Measurements from ENCODE around the gene FAM13C.

The FAM13C gene

DNA sequence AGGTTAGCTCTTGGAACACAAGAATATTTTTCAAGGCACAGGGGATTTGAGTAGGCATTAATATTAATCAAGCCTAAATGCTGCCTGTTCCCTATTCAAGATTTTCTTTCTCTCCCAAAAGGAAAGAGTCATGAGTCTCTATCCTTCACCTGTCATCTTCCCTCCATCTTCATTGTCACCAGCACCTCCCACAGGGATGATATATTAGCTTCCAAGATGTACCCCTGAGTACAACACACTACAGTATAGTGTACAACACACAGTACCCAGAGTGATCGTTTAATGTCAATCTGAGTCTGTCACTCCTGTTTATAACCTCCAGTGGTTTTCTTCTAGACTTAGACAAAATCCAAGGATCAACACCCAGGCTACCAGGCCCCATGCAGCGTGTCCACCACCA lies 50.1 kb downstream of the FAM13C start:
- no peak for DNase-seq

DNA sequence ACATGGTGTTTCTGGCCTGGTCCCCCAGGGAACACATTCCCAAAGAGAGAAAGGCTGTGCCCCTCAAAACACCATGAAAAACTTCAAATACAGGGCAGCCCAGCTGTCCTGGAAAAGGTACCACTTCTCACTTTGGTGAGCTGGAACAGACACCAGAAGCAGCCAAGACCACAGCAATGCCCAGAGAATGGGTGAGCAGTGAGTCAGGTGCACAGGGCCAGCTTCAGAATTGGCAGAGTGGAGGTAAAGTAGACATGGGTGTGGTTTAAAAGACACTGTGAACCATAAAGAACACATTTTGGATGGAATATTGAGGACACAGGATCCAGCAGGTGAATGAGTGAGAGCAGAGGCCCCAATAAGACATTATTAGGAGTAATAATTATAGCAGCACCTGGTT lies 51.3 kb downstream of the FAM13C start:
- no peak for DNase-seq

DNA sequence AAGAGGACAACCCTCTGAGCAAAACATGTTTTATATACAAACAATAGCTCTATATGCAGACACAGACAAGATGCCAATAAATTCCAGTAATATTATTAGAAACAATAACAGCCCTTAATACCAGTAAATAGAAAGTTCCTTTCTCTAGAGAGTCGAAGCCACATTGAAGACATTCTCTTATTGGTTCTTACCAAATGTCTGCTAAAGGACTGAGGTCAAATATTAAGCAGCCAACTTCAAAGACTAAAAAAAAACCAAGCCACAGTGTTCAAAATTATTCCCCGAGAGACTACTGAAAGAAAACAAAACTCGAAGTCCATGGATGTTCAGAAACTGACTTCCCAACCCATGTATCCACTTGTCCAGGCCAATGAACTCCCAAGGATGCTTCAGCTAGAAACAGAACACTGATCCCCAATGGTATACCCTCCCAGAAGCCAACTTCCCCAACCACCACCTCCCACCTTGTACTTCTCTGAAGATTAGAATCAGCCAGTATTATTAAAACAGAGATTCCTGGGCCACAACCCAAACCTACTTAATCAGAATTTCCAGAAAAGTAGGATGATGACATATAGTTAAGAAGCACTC lies 51.9 kb downstream of the FAM13C start:
- DNase-seq: no peak

DNA sequence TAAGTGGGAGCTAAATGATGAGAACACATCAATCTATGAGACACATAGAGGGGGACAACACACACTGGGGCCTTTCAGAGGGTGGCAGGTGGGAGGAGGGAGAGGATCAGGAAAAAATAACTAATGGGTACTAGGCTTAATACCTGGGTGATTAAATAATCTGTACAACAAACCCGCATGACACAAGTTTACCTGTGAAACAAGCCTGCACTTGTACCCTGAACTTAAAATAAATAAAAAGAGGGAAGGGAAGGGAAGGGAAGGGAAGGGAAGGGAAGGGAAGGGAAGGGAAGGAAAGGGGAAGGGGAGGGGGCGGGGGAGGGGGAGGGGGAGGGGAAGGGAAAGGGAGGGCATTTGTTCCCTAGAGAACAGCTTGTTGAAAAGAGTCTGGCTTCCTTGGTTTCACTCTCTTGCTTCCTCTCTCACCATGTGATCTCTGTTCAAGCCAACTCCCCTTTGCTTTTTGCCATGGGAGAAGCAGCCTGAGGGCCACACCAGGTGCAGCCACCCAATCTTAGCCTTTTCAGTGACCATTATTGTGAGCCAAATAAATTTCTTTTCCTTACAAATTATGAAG lies 57.7 kb downstream of the FAM13C start:
- no peak for DNase-seq

DNA sequence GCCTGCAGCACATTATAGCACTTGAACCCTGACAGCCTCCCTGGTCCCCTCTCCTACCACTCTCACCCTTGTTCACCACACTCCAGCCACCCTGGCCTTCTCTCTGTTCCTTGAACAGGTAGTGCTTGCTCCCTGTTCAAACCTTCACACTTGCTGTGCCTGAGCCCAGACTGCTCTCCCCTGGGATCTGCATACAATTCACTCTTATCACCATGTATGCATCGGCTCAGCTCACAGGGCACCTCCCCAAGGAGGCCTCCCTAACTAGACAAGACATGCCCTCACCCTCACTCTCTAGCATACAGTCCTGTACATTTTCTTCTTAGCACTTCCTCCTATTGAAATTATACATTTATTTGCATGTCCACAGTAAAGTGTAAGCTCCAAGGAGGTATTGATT lies 59.3 kb downstream of the FAM13C start:
- no peak for DNase-seq

DNA sequence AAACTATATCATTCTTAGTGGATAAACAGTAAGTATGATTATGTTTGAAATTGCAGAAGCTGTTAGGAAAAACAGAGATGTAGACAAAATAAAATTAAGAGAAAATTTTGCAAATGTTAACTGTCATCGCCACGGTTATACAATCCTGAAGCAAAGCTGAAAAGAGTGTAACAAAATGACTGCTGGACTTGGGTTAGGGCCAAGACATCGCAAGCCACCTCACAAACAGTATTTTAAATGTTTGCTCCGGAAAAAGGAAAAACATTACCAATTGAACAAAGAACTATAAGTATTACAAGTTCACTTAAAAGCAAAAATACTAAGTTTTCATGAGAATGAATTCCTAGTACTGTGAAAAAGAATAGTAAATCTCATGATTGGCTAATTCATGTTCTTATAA lies 60.0 kb downstream of the FAM13C start:
- no peak for DNase-seq

DNA sequence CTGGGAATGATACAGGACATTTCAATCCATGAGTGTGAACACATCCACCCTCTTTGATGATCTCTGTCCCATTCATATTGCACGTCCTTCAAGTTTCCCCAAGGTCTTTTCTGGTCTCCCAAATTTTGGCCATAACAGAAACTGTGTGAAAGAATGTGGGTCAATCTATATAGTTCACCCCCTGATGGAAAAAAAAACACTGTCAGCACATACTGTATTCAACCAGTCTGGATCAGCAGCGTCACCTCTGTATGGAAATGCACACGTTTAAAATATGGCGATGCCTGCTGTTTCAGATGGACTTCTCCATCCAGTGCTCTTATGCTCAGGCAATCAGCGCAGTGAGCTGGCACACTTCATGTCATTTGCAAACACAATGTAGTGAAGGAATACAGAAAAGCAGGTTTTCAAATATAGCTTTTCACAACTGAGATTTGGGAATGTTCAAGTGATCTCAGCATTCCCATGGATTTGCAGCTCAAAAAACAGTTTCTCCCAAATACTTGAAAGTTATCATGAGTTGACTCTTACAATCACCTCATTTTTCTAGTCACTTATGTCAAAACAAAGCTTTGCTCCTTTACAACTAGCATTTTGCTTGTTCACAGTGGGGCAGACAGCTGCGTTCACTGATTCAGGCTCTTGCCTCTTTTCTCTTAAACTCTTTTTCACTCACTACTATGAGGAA lies 61.1 kb downstream of the FAM13C start:
- DNase-seq: no peak

DNA sequence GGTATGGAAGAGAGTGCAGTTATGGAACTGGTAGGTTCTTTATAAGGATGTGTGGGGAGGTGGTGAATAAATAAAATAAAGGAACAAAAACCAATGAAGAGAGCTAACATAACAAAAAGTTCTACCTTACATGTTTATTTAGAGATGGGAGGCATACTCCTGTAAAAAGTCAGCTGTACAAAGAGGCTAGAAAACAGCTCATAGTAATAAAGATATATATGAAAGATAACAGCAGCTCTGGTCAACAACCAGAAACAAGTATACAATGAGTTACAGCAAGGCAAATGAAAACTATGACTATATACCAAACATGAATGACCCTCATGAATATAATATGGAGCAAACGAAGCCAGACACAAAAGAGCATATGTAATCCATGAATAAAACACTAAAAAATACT lies 62.0 kb downstream of the FAM13C start:
- no peak for DNase-seq

DNA sequence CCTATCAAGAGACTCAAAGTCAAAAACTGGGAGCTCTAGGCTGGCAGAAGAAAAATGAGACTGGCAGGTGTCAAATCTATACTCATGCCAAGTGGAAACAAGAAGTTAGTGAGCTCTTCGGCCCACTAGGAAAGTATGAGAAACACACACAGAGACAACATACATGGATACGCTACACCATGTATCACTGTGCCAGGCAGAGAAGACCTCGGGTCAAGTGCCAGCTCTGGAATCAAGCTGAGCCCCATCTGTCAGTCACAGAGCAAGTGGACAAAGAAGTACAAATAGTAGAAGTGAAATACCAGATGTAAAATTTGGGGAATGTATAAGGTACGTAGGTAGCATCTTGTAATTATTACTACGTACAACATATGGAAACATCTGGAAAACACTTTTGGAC lies 62.4 kb downstream of the FAM13C start:
- no peak for DNase-seq

DNA sequence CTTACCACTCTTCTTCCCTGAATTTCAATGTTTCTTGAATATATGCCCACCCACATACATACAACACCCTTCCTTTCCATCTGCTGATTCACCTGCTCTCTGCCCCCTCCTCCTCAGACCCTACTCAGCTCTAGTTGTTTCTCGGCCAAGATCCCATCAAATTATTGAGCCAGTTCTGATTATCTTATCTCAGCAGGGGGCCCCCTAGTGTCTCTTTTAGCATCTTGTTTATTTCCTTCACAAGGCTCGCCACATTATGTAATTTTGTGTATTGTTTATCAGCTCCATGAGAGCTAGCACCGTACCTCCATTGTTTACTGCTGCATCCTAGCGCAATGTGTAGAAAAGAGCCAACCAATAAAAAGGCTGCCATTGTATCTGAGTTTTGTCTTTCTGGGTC lies 71.9 kb downstream of the FAM13C start:
- DNase-seq: no peak

DNA sequence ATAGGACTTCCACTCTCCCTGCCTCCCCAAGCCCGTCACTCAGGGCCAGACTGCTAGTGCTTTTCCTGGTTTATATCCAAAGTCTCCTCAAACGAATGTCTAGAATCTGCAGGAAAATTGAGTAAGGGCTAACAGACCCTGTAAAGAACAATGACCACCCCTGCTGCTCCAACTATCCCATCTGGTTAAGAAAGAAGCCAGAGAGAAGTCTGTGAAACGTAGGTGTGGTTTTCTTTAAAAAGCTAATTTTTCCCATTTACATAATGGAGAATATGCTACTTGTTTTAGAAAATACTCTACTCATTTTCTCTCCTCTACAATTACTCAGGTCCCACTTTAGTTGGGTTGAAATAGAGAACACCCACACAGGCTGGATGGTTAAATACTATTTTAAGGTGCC lies 72.5 kb downstream of the FAM13C start:
- DNase-seq: no peak

DNA sequence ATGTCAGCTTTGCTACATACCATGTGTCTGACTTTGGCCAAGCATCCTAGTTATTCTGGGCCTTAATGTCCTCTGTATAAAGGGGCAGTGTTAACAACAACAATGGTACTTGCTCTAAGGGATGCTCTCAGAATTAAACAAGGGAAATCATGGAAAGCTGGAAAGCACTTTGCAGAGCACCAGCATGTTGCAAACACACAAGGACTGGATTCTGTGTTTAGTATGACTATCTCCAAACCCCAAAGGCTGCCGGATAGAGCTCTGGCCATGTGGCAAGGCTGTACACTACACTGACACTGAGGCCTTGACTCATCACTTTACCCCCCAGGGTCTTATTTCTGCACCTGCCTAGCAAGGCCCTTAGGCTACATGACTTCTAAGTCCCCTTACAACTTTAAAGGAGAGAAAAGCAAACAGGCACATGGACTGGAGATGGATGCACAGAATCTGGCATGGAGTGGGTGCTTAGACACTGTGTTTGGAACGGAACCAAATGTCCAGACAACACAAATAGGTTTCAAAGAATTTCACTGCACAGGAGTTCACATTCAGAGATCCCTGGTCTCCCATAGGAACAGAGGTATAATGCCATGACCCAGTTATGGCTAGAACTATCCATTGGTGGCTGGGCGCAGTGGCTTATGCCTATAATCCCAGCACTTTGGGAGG lies 74.6 kb downstream of the FAM13C start:
- no peak for DNase-seq

DNA sequence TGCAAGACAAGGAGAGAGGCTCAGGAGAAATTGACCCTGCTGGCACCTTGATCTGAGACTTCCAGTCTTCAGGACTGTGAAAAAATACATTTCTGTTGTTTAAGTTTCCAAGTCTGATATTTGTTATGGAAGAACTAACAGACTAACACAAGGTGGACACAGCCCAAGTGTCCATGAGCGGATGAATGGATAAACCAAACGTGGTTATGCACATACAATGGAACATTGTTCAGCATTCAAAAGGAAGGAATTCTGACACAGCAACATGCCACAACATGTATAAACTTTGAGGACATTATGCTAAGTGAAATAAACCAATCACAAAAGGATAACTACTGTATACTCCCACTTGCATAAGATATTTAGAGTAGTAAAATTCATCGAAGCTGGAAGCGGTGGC lies 76.5 kb downstream of the FAM13C start:
- DNase-seq: no peak

DNA sequence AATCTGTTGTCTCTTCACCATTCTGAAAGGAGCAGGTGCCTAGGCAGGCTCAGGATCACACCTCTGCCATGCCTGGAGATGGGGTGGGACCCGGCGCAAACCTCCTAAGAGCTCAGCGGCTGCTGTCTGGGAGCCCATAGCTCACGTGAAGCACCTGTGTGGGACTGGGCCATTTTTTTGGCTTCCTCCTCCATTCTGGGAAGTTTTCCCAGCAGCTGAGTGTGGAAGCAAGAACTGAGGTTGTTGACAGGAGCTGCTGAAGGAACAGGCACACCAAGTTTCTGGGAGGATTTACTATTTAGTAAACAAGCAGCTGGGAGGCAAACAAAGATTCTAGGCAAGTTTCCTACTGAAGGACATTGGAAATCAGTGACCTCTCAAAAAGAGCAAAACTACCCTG lies 77.3 kb downstream of the FAM13C start:
- no peak for DNase-seq

DNA sequence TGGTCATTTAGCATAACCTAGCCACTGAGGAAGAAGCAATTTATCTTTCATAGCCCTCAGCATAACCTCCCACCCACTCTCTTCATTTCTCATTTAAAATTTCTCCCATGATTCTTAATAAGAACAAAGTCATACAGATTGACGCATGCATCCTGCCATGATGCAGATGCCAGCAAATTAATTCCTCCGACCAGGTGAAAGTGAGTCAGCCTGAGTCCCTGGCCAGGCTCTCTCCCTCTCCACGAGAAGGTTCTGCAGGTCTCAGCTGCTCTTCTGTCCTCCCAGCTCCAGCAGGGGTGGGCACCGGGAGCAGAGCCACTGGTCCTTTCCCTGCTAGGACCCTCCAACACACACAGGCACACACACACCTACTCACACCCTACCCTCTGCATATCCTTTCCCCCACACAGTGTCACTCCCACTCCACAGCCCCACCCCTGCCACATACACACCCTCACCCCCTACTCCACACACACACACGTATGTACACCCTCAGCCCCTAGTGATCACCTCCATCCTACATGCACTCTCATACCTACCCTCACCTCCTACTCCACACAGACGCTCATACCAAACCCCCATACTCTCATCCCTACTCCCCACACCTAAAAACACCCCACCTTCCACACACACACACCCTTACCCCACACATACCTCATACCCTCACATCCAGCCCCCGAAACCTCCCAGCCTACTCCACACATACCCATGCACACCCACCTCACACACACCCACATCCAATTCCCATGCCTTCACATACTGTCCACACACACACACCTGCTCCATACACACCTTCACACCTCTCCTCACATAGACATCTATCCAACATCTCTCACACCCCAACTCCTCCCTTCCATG lies 78.0 kb downstream of the FAM13C start:
- DNase-seq: no peak

DNA sequence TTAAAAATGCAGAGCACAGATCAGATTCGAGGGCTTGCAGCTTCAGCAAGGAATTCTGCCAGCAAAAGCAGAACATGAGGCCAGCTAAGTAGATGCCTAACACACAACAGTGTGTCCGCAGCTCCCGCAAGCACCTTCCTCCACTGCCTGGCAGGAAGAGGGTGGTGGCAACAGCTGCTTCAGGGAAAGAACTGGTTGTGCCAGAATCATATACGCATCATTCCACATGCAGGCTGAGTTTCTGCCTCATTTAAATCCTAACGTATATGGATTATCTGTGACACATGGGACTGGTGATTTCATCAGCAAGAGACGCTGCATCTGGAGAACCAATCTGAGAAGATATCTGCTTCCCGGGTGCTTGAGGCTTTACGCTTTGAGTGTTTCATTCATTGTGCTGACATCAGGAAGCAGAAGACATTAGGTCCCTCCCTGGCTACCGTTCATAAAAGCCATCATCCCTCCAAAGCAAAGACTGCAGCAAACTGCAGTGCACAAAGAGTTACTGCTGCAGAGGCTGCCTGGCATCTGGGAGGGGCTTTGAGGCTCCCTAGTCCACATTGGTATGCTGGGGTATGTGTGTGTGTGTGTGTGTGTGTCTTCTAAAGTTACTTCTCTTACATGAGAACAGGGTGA lies 78.8 kb downstream of the FAM13C start:
- no peak for DNase-seq

DNA sequence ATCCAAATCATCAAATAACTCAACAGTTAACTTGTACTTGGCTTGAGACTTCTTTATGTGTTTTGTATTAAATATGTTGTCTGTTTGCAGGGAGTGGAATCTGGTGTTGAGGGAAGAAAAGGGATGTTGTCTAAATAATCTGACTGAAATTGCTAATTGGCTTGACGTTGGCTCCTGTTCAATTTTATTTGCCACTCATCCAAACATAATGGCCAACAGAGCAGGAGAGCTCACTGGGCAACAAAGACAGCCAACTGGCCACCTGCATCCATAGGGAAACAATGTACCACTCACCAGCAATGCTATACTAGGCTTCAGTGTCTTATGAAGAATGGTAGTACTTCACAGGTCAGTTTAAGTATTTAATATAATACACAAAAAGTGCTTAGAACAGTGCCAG lies 80.5 kb downstream of the FAM13C start:
- no peak for DNase-seq

DNA sequence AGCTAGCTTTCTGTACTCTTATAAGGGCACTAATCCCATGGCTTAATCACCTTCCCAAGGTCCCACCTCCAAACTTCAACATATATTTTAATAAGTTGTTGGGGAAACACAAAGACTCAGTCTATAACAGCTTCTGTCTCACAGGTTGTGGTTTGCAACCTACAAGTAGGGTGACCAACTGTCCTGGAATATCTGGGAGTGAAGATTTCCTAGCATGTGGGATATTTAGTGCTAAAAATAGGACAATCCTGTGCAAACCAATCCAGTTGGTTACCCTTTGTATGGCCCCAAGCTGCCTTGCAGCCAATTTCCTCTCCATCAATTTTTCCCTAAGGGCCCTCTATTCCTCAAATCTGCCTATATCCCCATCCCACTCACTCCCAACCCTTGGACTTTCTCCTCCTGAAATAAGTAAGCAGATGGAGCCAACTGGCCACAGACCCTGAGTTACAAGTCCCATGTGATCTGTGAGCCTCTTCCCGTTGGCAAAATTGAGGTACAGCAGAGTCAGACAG lies 82.3 kb downstream of the FAM13C start:
- DNase-seq: no peak

DNA sequence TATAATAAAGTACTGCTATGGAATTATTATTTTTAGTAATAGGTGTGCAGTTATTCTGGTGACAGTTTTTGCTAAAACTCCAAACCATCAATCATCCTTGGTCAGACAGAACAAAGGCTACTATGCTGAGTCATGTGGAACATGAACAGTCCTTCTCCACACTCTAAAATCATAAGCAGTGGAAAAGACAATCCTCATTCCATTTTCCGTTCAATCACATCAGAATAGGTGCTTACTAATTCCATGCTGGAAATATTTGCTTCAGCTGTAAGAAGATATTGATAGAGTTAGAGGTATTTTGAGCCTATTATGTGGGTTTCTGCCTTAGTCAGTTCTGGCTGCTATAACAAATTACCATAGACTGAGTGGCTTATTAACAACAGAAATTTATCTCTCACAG lies 82.9 kb downstream of the FAM13C start:
- no peak for DNase-seq

DNA sequence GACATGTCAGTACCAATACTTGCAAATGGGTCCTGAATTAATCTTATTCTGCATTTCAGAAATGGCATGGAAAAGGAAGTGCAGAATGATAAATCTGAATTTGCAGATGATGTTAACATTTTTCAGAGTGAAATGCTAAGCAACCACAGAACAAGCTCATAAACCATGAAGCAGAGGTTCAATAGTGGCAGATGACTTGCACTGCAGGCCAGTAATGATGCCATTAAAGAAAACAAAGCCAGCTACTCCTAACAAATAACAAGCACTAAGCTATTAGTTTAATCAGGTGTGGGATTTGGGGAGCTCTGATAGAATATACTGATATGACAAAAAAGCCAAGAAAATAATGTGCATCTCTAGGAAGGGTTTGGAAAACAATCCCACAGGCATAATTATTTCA lies 85.4 kb downstream of the FAM13C start:
- DNase-seq: no peak

DNA sequence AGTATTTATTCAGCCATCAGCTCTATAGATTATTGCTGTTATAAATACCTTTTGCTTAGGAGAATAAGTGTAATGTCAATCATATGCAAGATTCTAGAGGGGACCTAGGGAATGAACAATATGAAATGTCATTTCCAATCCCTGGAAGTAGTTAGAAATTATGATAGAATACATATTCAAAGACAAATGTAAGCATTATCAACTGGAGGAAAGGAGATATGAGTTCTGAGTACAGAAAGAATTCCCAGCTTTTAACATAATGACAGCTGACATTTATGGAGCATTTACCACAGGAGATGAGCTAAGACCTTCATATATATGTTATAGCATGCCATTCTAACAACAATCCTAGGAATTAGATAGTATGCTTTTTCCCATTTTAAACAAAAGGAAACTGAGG lies 86.2 kb downstream of the FAM13C start:
- DNase-seq: no peak

DNA sequence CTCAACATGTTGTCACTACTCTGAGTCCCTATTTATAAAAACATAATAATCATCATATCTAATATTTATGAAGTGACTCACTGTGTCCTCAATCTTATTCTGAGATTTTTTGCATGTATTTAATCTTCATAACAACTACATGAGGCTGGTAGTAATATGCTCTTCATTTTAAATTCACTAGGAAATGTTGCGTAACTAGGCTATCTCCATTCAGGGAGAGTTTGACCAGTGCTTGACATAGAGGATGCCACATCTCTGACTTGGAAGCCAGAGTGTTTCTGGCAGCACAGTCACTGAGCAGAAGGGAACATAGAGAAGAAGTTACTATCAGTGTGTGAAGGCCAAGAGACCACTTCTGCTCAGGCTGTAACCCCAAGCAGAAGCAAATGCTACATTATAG lies 88.9 kb downstream of the FAM13C start:
- DNase-seq: no peak

DNA sequence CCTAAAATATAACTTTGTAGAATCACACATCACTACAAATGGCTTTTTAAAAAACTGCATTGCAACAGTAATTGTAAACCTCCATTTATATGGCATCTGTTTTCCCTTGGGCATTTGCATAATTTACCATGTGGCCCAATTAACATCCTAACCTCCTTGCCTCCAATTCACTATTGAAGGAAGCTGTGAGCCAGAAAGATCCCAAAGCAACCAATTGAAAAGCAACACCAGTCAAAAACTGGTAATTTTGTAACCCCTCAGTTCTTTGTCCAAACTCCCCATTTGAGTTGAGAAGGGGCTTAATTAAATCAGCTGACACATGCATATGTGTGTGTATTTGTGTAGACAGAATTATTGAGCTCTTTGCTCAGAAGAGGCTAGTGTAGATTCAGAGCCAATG lies 90.3 kb downstream of the FAM13C start:
- no peak for DNase-seq

Data from NCI-H748 treated with DMSO at 0.1 percent for 48 hours (cell line).